Loucy (cell line): ENCODE data around the gene SLC35G2.

Experiments
- CTCF ChIP-seq: fragments of 200-600 bp; sonication (generic); conservative IDR thresholded peaks from 2 replicates; pipeline ENCODE4 v1.5.1; 2014; ENCODE audit warnings: mild to moderate bottlenecking, antibody characterized with exemption, low read length
- EZH2phosphoT487 ChIP-seq: fragments of 200-600 bp; IDR thresholded peaks from 2 replicates; pipeline ENCODE4 v1.6.1; 2018; ENCODE audit warnings: antibody characterized with exemption, mild to moderate bottlenecking, moderate library complexity, borderline replicate concordance

DNA sequence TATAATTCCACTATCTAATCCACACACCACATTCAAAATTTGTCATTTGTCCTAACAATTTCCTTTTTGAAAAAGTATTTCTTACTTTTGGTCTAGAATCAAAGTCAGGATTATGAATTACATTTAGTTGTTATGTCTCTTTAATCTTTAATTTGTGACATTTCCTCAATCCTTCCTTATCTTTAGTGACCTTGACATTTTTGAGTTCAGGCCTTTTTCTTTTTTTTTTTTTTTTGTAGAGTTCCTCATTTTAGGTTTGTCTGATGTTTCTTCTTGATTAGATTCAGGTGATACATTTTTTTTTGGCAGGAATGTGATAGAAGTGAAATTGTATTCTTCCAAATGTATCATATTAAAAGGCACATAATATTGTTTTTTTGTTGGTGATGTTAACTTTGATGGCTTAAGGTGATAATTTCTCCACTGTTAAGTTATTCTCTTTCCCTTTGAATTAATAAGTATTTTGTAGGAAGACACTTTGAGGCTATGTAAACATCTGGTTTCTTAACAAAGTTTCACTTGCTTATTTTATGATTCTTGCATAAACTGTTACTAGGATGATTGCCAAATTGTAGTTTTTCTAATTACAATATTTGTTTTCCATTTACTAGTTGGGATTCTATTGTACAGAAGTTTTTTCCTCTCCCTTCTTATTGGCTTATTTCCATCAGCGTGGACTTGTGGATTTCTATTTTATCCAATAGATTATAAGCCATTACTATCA is 16.3 kb downstream of the SLC35G2 start:
- TF ChIP-seq CTCF (no peak), EZH2phosphoT487 (no peak)
